Keratinocyte (primary cell): Measurements from ENCODE around the gene ATP1A4. TPM values are rescaled to one million over a fixed set of nuclear protein-coding genes. Genes with fewer than 3 reads are reported as not detected.

Experiments used
- DNase-seq: peaks from one replicate; pipeline ENCODE4 v3.0.0-alpha.2; 2011; ENCODE audit warnings: low read depth, missing footprints, low spot score
- FAIRE-seq: peaks from 2 replicates; lab custom pipeline; 2011; peaks lifted over from hg19 to GRCh38; lab: Jason Lieb, UNC
- H2AFZ ChIP-seq: 2 replicates; pipeline ENCODE4 v1.6.0; 2012; ENCODE audit warnings: low read length, control low read depth, inconsistent platforms; ENCODE audit not compliant: control insufficient read depth
- H3K27ac ChIP-seq: 2 replicates; pipeline ENCODE4 v1.5.1; 2011; ENCODE audit warnings: low read length; ENCODE audit not compliant: control insufficient read depth, insufficient read depth
- H3K27me3 ChIP-seq: 3 replicates; pipeline ENCODE4 v1.6.0; 2011; ENCODE audit warnings: low read length; ENCODE audit not compliant: control insufficient read depth, insufficient read depth; ENCODE audit errors: extremely low read depth
- H3K36me3 ChIP-seq, 2 experiments: 2 replicates in 1 of 2; 3 replicates in 1 of 2; pipeline ENCODE4 v1.5.1; 2011; ENCODE audit warnings: low read length in 2 of 2, mild to moderate bottlenecking in 1 of 2; ENCODE audit not compliant: control insufficient read depth in 2 of 2, insufficient read depth in 2 of 2; ENCODE audit errors: extremely low read depth in 1 of 2
- H3K4me1 ChIP-seq: 3 replicates; pipeline ENCODE4 v1.5.1; 2011; ENCODE audit warnings: low read length; ENCODE audit not compliant: control insufficient read depth, insufficient read depth; ENCODE audit errors: extremely low read depth
- H3K4me2 ChIP-seq: 3 replicates; pipeline ENCODE4 v1.6.0; 2011; ENCODE audit warnings: low read depth, low read length; ENCODE audit not compliant: control insufficient read depth, insufficient read depth; ENCODE audit errors: extremely low read depth
- H3K4me3 ChIP-seq, 3 experiments: fragments of 200-600 bp in 1 of 3; sonication (generic) in 1 of 3; 2 replicates in 2 of 3; 3 replicates in 1 of 3; pipeline ENCODE4 v1.5.1; 2011 to 2016; ENCODE audit warnings: low read length in 3 of 3, mild to moderate bottlenecking in 3 of 3, control low read depth in 2 of 3, inconsistent platforms in 1 of 3, low read depth in 1 of 3, mixed read lengths in 1 of 3, mixed run types in 1 of 3, moderate library complexity in 1 of 3; ENCODE audit not compliant: control insufficient read depth in 2 of 3, insufficient read depth in 2 of 3; ENCODE audit errors: extremely low read depth in 1 of 3
- H3K79me2 ChIP-seq: 2 replicates; pipeline ENCODE4 v1.6.0; 2012; ENCODE audit warnings: low read length; ENCODE audit not compliant: control insufficient read depth, insufficient read depth
- H3K9ac ChIP-seq: 3 replicates; pipeline ENCODE4 v1.6.0; 2011; ENCODE audit warnings: low read length; ENCODE audit not compliant: control insufficient read depth, insufficient read depth; ENCODE audit errors: extremely low read depth
- H3K9me1 ChIP-seq: 3 replicates; pipeline ENCODE4 v1.6.0; 2011; ENCODE audit warnings: low read length; ENCODE audit not compliant: control insufficient read depth, insufficient read depth; ENCODE audit errors: extremely low read depth
- H3K9me3 ChIP-seq: 2 replicates; pipeline ENCODE4 v1.5.1; 2012; ENCODE audit warnings: low read depth, low read length; ENCODE audit not compliant: control insufficient read depth
- H4K20me1 ChIP-seq: 3 replicates; pipeline ENCODE4 v1.6.0; 2011; ENCODE audit warnings: low read length; ENCODE audit not compliant: control insufficient read depth, insufficient read depth; ENCODE audit errors: extremely low read depth
- EZH2 ChIP-seq: IDR thresholded peaks from one replicate; pipeline ENCODE4 v1.6.1; 2012; ENCODE audit warnings: inconsistent platforms, mild to moderate bottlenecking, low read length, moderate library complexity
- dilution Hi-C: fragments of 300-500 bp; cut with MboI; formaldehyde crosslinking; loops from one replicate; pipeline ENCODE4 v1.7.0; 2020; ENCODE audit warnings: low sequenced_read_pairs; ENCODE audit not compliant: extremely low pct_ligation_motif_present
- polyA plus RNA-seq, 5 experiments: library from polyadenylated mRNA; depleted of rRNA in 3 of 5; stranded (reverse) in 3 of 5; stranded (forward) in 1 of 5; unstranded in 1 of 5; fragments of >200 nt; gene quantifications; 1 replicate in 1 of 5; 2 replicates in 3 of 5; 3 replicates in 1 of 5; pipeline versions ENCODE4 v1.2.1 to v1.2.3, GENCODE V29; 2011 to 2012; ENCODE audit warnings: missing spikeins in 2 of 5, low read depth in 1 of 5, low replicate concordance in 1 of 5
- TF ChIP-seq, protein P1 (sequence below), 3 experiments: IDR thresholded peaks in 1 of 3; conservative IDR thresholded peaks in 1 of 3; optimal IDR thresholded peaks in 1 of 3; 2 replicates in 2 of 3; 3 replicates in 1 of 3; pipeline versions ENCODE3 to v1.5.1; 2011; ENCODE audit warnings: low read length in 3 of 3, mild to moderate bottlenecking in 3 of 3, moderate library complexity in 2 of 3, control low read depth in 1 of 3, inconsistent platforms in 1 of 3; ENCODE audit not compliant: insufficient read depth in 2 of 3; ENCODE audit errors: extremely low read depth in 1 of 3

Gene ATP1A4
- polyA plus RNA-seq, 1 donor (not counting 4 experiments of a cell fraction or from before 2014, with no cell fraction given), result not detected

GRCh38 chr1:160159846-160160245 is 8.4 kb downstream of the ATP1A4 start:
- no peak overlapping the region for H2AFZ ChIP-seq
- TF ChIP-seq, protein P1, sequence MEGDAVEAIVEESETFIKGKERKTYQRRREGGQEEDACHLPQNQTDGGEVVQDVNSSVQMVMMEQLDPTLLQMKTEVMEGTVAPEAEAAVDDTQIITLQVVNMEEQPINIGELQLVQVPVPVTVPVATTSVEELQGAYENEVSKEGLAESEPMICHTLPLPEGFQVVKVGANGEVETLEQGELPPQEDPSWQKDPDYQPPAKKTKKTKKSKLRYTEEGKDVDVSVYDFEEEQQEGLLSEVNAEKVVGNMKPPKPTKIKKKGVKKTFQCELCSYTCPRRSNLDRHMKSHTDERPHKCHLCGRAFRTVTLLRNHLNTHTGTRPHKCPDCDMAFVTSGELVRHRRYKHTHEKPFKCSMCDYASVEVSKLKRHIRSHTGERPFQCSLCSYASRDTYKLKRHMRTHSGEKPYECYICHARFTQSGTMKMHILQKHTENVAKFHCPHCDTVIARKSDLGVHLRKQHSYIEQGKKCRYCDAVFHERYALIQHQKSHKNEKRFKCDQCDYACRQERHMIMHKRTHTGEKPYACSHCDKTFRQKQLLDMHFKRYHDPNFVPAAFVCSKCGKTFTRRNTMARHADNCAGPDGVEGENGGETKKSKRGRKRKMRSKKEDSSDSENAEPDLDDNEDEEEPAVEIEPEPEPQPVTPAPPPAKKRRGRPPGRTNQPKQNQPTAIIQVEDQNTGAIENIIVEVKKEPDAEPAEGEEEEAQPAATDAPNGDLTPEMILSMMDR (optimal IDR thresholded peaks at IDR 0.05 in 1 of 3, IDR thresholded peaks at IDR 0.05 in 1 of 3, conservative IDR thresholded peaks at IDR 0.05 in 1 of 3; ENCODE audit: extremely low read depth in 1 of 3, insufficient read depth in 2 of 3, low read length in 3 of 3), result no peak
- TF ChIP-seq EZH2, result no peak
- dilution Hi-C loops, result no loop called here
- H3K9ac ChIP-seq, result no peak overlapping the region
- H3K27me3 ChIP-seq, result peaks cover 7% of the 10 kb centered on the region
- H4K20me1 ChIP-seq, result no peaks in the 10 kb centered on the region
- no peak overlapping the region for H3K27ac ChIP-seq
- H3K4me2 ChIP-seq, result no peak overlapping the region
- H3K9me3 ChIP-seq, result no peaks in the 10 kb centered on the region
- FAIRE-seq (no peak), DNase-seq (no peak)
- no peak overlapping the region for H3K4me3 ChIP-seq
- H3K4me1 ChIP-seq, result no peaks in the 10 kb centered on the region
- H3K36me3 ChIP-seq, result no peaks in the 10 kb centered on the region
- H3K79me2 ChIP-seq, result no peaks in the 10 kb centered on the region
- no peaks in the 10 kb centered on the region for H3K9me1 ChIP-seq

DNA sequence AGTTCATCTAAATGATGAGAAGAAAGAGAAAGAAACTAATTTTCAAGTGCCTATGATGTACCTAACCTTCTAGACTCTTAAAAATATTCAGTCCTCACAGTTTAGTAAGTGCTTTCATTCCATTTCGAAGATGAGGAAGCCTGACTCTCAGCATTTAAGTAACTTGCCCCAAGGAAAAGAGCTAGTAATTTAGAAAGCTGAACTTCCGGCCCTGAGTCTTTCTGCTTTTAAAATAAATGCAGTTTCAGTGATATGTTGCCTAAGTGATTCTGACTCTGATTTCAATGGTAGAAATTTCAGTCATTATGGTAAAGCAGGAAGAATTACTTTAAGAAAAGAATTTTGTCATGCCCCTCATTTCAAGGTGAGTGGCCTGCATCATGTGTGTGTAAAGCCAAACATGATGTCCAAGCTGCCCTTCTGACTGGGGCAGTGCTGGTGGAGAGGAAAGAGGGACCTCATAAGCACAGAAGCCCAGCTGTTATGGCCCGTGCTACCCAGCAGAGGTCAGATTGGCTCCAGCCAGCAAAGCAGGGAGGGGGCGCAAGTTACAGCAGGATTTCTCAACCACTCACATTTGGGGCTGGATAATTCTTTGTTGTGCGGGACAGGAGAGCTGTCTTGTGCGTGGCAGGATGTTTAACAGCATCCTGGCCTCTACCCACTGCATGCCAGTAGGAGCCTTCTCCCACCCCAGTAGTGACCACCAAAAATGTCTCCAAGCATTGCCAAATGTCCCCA is 10.7 kb downstream of the ATP1A4 start:
- H3K27ac ChIP-seq, result no peak overlapping the region
- FAIRE-seq, result no peak
- H3K4me1 ChIP-seq, result no peaks in the 10 kb centered on the region
- DNase-seq, result no peak
- H3K9me1 ChIP-seq, result no peaks in the 10 kb centered on the region
- no peaks in the 10 kb centered on the region for H3K36me3 ChIP-seq
- dilution Hi-C loops, result no loop called here
- H3K4me3 ChIP-seq, result no peak overlapping the region
- no peak overlapping the region for H3K9ac ChIP-seq
- H4K20me1 ChIP-seq, result no peaks in the 10 kb centered on the region
- no peak overlapping the region for H2AFZ ChIP-seq
- H3K9me3 ChIP-seq, result no peaks in the 10 kb centered on the region
- peaks cover 7% of the 10 kb centered on the region for H3K27me3 ChIP-seq
- H3K79me2 ChIP-seq, result no peaks in the 10 kb centered on the region
- TF ChIP-seq, protein P1 (optimal IDR thresholded peaks at IDR 0.05 in 1 of 3, IDR thresholded peaks at IDR 0.05 in 1 of 3, conservative IDR thresholded peaks at IDR 0.05 in 1 of 3; ENCODE audit: extremely low read depth in 1 of 3, insufficient read depth in 2 of 3, low read length in 3 of 3), result peak in 2 of 3 experiments; percentile 15 to 56
- no peak for TF ChIP-seq EZH2
- no peak overlapping the region for H3K4me2 ChIP-seq
